ENCODE results near the gene FN3KRP.
A peak's percentile ranks its signal among the peaks of the same experiment; 100 is the strongest.

FN3KRP gene

DNA sequence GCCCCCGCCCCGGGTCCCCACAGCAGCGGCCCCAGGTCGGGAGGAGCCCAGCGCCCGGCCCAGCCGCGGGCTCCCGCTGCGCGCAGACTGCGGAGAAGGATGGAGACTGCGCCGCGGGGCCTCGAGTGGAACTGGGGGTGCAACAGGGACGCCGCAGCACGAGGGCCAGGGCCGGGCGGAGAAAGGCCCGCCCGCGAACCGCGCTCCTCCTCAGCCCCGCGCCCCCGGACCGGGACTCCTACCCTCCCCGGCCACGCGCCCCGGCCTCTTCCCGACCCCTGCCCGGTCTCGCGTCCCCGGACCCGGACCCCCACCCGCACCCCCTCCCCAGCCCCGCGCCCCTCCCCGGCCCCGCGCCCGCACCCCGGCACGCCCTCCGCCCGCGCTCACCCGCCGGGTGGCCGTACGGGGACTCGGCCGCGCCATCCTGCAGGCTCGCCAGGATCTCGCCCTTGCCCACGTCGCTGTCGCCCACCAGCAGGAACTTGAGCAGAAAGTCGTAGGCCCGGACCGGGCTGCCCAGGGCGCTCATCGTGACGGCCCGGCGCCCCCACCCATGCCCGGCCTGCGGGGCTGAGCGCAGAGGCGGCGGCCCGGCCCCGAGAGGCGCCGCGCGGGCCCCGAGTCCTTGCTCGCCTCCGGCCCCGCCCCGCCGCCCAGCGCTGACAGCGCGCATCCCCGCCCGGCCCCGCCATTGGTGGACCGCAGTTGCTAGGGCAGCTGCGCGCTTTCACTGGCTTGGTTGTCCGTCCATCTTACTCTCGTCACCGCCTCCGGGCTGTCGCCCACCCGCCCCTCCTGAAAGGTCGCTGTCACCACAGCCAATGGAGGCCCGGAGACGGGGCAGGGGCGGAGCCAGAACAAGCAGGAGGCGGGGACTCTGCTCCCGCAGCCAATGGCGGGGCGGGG is 18.2 kb upstream of the FN3KRP start, which contains the start of gene RAB40B:
Gene RAB40B (minus strand): TSS at position 634 of the 909 bp plus-strand sequence. CDS start 102 bp downstream, at position 532.
- Histone ChIP-seq H3K36me3 (ENCODE audit: control insufficient read depth, insufficient read depth, low read length) (no peaks in the 10 kb centered on the region), H3K27me3 (ENCODE audit: control insufficient read depth, insufficient read depth, low read length, poor library complexity, severe bottlenecking) (peaks cover 53% of the 10 kb centered on the region), H3K4me1 (ENCODE audit: control insufficient read depth, insufficient read depth, low read length) (peaks cover 12% of the 10 kb centered on the region), H3K27ac (ENCODE audit: insufficient read depth, low read depth, low read length, poor library complexity, severe bottlenecking) (no peak within 1 kb of the TSS), H3K4me3 (ENCODE audit: insufficient read depth, low read depth, low read length) (peak within 1 kb of the TSS; percentile 61), H3K9me3 (ENCODE audit: control insufficient read depth, low read length) (no peaks in the 10 kb centered on the region)
- WGBS, 2 experiments: 1% methylated on average over 110 to 112 of the region's 112 CpGs

- H3K9me3 ChIP-seq (ENCODE audit: control insufficient read depth, low read length): no peaks in the 10 kb centered on the region
- peaks cover 12% of the 10 kb centered on the region for H3K4me1 ChIP-seq (ENCODE audit: control insufficient read depth, insufficient read depth, low read length)
- H3K4me3 ChIP-seq (ENCODE audit: insufficient read depth, low read depth, low read length): peak overlapping the region; percentile 56
- H3K36me3 ChIP-seq (ENCODE audit: control insufficient read depth, insufficient read depth, low read length): no peaks in the 10 kb centered on the region
- H3K27ac ChIP-seq (ENCODE audit: insufficient read depth, low read depth, low read length, poor library complexity, severe bottlenecking): no peak overlapping the region
- WGBS, 2 experiments: 11 to 12% methylated on average over 45 of the region's 45 CpGs
- H3K27me3 ChIP-seq (ENCODE audit: control insufficient read depth, insufficient read depth, low read length, poor library complexity, severe bottlenecking): peaks cover 53% of the 10 kb centered on the region
These were observed 17.5 kb upstream of the FN3KRP start for GRCh38 chr17:82698974-82699442.

DNA sequence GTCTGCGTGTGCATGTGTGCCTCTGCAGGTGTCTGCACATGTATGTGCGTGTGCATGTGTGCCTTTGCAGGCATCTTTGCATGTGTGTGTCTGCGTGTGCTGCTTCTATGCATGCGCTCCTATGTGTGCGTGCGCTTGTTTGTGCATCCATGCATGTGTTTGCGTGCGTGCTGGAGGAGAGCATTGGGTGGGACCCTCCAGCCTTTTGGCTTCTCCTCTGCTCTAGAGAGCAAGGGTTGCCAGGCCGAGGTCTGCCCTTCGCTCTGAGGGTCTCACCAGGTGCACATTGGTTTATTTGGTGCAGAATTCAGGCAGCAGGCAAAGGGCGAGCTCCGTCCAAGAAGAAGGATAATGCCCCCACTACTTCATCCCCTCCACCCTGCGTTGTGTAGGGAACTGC is 17.0 kb upstream of the FN3KRP start:
- Histone ChIP-seq H3K36me3 (ENCODE audit: control insufficient read depth, insufficient read depth, low read length) (no peaks in the 10 kb centered on the region), H3K27ac (ENCODE audit: insufficient read depth, low read depth, low read length, poor library complexity, severe bottlenecking) (no peak overlapping the region), H3K27me3 (ENCODE audit: control insufficient read depth, insufficient read depth, low read length, poor library complexity, severe bottlenecking) (peaks cover 53% of the 10 kb centered on the region), H3K9me3 (ENCODE audit: control insufficient read depth, low read length) (no peaks in the 10 kb centered on the region), H3K4me3 (ENCODE audit: insufficient read depth, low read depth, low read length) (no peak overlapping the region), H3K4me1 (ENCODE audit: control insufficient read depth, insufficient read depth, low read length) (peaks cover 12% of the 10 kb centered on the region)
- 84 to 85% methylated on average over 12 to 13 of the region's 13 CpGs for WGBS, 2 experiments

DNA sequence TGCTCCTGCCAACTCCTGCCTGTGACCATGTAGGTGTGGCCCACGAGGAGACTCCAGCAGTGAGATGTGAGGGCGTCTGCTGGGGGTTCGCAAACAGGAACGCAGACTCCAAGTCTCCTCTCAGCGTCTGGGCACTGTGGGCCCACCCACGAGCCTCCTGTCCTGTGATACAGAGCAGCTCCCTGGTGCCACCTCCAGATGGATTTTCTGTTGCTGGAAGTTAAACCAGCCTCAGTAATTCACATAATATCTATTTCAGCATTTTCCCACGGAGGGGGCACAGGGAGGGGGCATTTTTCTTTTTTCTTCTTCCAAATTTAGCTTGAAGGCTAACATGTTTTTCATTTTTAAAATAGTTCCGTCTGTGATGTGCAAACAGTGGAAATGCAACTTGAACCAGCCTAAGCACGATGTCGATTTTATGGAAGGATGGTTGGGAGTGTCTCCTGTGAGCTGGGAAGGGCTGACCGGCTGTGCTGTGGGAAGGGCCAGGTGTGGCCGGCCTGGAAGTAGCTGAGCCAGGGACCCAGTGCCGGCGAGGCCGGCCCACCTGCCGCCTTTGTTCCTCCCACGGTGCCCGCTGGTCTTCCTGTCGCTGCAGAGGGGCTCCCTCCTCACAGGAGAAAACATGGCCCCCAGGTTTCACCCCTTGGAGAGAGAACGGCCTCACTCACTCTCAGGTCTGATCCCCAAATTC is 14.1 kb upstream of the FN3KRP start:
- Histone ChIP-seq H3K27me3 (ENCODE audit: control insufficient read depth, insufficient read depth, low read length, poor library complexity, severe bottlenecking) (peaks cover 32% of the 10 kb centered on the region), H3K4me1 (ENCODE audit: control insufficient read depth, insufficient read depth, low read length) (peaks cover 8% of the 10 kb centered on the region), H3K9me3 (ENCODE audit: control insufficient read depth, low read length) (no peaks in the 10 kb centered on the region), H3K27ac (ENCODE audit: insufficient read depth, low read depth, low read length, poor library complexity, severe bottlenecking) (no peak overlapping the region), H3K36me3 (ENCODE audit: control insufficient read depth, insufficient read depth, low read length) (no peaks in the 10 kb centered on the region), H3K4me3 (ENCODE audit: insufficient read depth, low read depth, low read length) (no peak overlapping the region)
- 81% methylated on average over 20 of the region's 20 CpGs for WGBS, 2 experiments

- Histone ChIP-seq H3K9me3 (ENCODE audit: control insufficient read depth, low read length) (no peaks in the 10 kb centered on the region), H3K27me3 (ENCODE audit: control insufficient read depth, insufficient read depth, low read length, poor library complexity, severe bottlenecking) (peaks cover 23% of the 10 kb centered on the region), H3K27ac (ENCODE audit: insufficient read depth, low read depth, low read length, poor library complexity, severe bottlenecking) (no peak overlapping the region), H3K36me3 (ENCODE audit: control insufficient read depth, insufficient read depth, low read length) (no peaks in the 10 kb centered on the region), H3K4me3 (ENCODE audit: insufficient read depth, low read depth, low read length) (no peak overlapping the region), H3K4me1 (ENCODE audit: control insufficient read depth, insufficient read depth, low read length) (peaks cover 3% of the 10 kb centered on the region)
- 88 to 89% methylated on average over 26 of the region's 26 CpGs for WGBS, 2 experiments
These were observed 13.3 kb upstream of the FN3KRP start for GRCh38 chr17:82703036-82703745.

DNA sequence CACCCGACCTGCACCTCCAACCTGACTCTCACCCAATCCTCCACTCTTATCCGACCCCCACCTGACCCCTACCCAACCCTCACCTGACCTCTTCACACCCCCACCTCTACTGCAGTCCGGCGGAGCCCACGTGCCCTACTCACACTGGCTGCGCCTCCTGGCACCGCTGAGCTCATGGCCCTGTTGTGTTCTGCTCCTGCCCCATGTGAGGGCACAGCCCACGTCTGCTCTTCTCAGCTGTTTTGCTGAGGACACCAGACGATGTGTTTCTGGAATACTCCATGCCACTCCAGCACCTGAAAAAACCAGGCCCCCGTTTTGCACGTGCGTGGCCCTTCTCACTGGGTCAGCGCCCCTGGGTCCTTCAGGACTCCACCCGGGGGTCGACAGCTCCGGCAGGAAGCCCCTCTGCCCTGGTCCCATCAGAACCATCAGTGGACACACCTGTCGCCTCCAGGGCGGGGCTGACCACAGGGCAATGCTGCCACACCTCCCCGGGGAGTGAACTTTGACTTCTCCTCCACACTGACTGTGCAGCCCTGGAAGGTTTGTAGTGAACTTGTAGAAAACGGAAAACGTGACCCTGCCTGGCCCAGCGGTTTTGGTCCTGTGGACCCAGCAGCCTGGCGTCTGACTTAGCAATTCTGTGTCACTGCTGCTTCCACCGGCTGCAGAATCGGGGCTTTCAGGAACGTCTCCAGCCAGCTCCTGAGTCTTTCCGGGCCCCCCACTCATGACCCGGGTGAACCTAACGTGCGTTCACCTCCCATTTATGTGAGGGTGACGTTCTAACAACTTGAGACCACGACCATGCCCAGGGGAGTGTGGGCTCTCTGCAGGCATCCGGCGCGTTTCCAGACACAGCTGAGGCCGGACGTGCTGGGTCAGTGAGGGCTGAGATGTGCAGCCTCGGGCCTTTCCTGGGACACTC is 12.3 kb upstream of the FN3KRP start:
- Histone ChIP-seq H3K4me1 (ENCODE audit: control insufficient read depth, insufficient read depth, low read length) (peaks cover 3% of the 10 kb centered on the region), H3K27me3 (ENCODE audit: control insufficient read depth, insufficient read depth, low read length, poor library complexity, severe bottlenecking) (peaks cover 20% of the 10 kb centered on the region), H3K4me3 (ENCODE audit: insufficient read depth, low read depth, low read length) (no peak overlapping the region), H3K27ac (ENCODE audit: insufficient read depth, low read depth, low read length, poor library complexity, severe bottlenecking) (no peak overlapping the region), H3K36me3 (ENCODE audit: control insufficient read depth, insufficient read depth, low read length) (no peaks in the 10 kb centered on the region), H3K9me3 (ENCODE audit: control insufficient read depth, low read length) (no peaks in the 10 kb centered on the region)
- WGBS, 2 experiments: 90% methylated on average over 38 of the region's 38 CpGs

- Histone ChIP-seq H3K4me3 (ENCODE audit: insufficient read depth, low read depth, low read length) (no peak overlapping the region), H3K9me3 (ENCODE audit: control insufficient read depth, low read length) (no peaks in the 10 kb centered on the region), H3K36me3 (ENCODE audit: control insufficient read depth, insufficient read depth, low read length) (no peaks in the 10 kb centered on the region), H3K4me1 (ENCODE audit: control insufficient read depth, insufficient read depth, low read length) (peaks cover 3% of the 10 kb centered on the region), H3K27me3 (ENCODE audit: control insufficient read depth, insufficient read depth, low read length, poor library complexity, severe bottlenecking) (peaks cover 13% of the 10 kb centered on the region), H3K27ac (ENCODE audit: insufficient read depth, low read depth, low read length, poor library complexity, severe bottlenecking) (no peak overlapping the region)
- WGBS, 2 experiments: 84 to 85% methylated on average over 13 of the region's 13 CpGs
These were observed 11.6 kb upstream of the FN3KRP start for GRCh38 chr17:82704886-82705285.

DNA sequence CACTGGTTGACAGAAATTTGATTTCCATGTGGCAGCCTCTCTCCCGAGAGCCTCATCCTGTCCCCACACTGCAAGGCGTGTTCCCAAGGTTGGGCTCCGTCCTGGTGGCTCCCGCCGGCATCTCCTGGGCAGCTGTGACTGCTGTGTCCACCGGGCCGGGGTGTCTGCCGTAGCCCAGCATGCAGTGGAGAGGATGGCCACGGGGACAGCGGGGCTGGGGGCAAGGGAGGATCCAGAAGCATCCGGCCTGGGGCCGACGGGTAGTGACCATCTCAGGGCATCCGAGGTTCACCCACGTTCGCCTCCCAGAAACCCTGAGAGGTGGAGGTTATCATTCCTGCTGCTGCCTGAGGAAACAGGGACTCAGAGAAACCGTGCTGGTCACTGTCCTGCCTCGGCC is 10.8 kb upstream of the FN3KRP start:
- H3K27ac ChIP-seq (ENCODE audit: insufficient read depth, low read depth, low read length, poor library complexity, severe bottlenecking): no peak overlapping the region
- peaks cover 3% of the 10 kb centered on the region for H3K4me1 ChIP-seq (ENCODE audit: control insufficient read depth, insufficient read depth, low read length)
- no peaks in the 10 kb centered on the region for H3K36me3 ChIP-seq (ENCODE audit: control insufficient read depth, insufficient read depth, low read length)
- WGBS, 2 experiments: 93% methylated on average over 18 of the region's 18 CpGs
- no peaks in the 10 kb centered on the region for H3K9me3 ChIP-seq (ENCODE audit: control insufficient read depth, low read length)
- H3K4me3 ChIP-seq (ENCODE audit: insufficient read depth, low read depth, low read length): no peak overlapping the region
- H3K27me3 ChIP-seq (ENCODE audit: control insufficient read depth, insufficient read depth, low read length, poor library complexity, severe bottlenecking): peaks cover 4% of the 10 kb centered on the region

DNA sequence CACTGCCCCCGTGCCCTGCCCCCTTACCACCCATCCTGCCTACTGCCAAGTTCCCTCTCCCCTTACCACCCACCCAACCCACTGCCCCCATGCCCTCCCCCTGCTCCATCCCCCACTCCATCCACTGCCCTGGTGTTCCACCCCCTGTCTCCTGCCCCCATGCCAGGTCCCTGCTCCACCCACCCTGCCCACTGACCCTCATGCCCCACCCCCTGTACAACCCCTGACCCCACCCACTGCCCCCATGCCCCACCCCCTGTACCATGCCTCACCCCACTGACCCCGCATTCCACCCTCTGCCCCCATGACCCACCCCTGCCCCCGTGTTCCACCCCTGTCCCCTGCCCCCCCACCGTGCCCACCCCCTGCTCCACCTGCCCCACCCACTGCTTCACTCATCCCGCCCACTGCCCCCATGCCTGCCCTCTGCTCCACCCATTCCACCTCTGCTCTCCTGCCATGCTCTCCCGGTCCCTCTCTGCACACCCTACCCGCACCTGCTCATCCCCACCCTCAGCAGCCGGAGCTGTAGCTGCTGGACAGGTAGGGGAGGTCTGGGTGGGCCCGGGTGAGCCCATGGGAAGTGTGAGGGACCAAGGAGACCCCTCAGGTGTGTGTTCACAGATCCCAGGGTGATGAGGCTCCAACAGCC is 7.4 kb upstream of the FN3KRP start:
- Histone ChIP-seq H3K27me3 (ENCODE audit: control insufficient read depth, insufficient read depth, low read length, poor library complexity, severe bottlenecking) (no peaks in the 10 kb centered on the region), H3K4me1 (ENCODE audit: control insufficient read depth, insufficient read depth, low read length) (no peaks in the 10 kb centered on the region), H3K4me3 (ENCODE audit: insufficient read depth, low read depth, low read length) (no peak overlapping the region), H3K36me3 (ENCODE audit: control insufficient read depth, insufficient read depth, low read length) (no peaks in the 10 kb centered on the region), H3K9me3 (ENCODE audit: control insufficient read depth, low read length) (no peaks in the 10 kb centered on the region), H3K27ac (ENCODE audit: insufficient read depth, low read depth, low read length, poor library complexity, severe bottlenecking) (no peak overlapping the region)
- 71 to 73% methylated on average over 5 of the region's 9 CpGs for WGBS, 2 experiments

Data from ectodermal cell (in vitro differentiated cells).